Psoas muscle (tissue), 8 donors: ENCODE data around the gene ADGRD1. TPM values are rescaled to one million over a fixed set of nuclear protein-coding genes. Genes with fewer than 3 reads are reported as not detected.
A peak's percentile ranks its signal among the peaks of the same experiment; 100 is the strongest.

Experiments
- ATAC-seq, 4 donors: fragments of 200-7000 bp; cut with Tn5 transposase; one replicate each; pipeline ENCODE4 v1.9.1; 2020; ENCODE audit warnings: moderate library complexity in 3 of 4, mild to moderate bottlenecking in 2 of 4
- DNase-seq, 2 donors: peaks; one replicate each; pipeline ENCODE4 v3.0.0-alpha.2; 2020
- H3K27ac ChIP-seq: fragments of 200-600 bp; one replicate; pipeline ENCODE4 v1.8.0; 2022
- H3K27me3 ChIP-seq, 3 donors: fragments of 200-600 bp in 1 of 3; one replicate each; pipeline versions ENCODE4 v1.6.1 to v1.8.0; 2013 to 2022; ENCODE audit warnings: low read length in 2 of 3, mild to moderate bottlenecking in 2 of 3, moderate library complexity in 1 of 3; ENCODE audit not compliant: insufficient read depth in 3 of 3
- H3K36me3 ChIP-seq, 2 donors: fragments of 200-600 bp in 1 of 2; one replicate each; pipeline versions ENCODE4 v1.6.1 to v1.8.0; 2013 to 2022; ENCODE audit warnings: low read depth in 1 of 2, mild to moderate bottlenecking in 1 of 2, moderate library complexity in 1 of 2; ENCODE audit not compliant: insufficient read depth in 1 of 2
- H3K4me1 ChIP-seq: fragments of 200-600 bp; one replicate; pipeline ENCODE4 v1.8.0; 2022
- H3K4me3 ChIP-seq: fragments of 200-600 bp; one replicate; pipeline ENCODE4 v1.8.0; 2022; ENCODE audit warnings: mild to moderate bottlenecking
- H3K9me3 ChIP-seq: fragments of 200-600 bp; one replicate; pipeline ENCODE4 v1.8.0; 2022
- WGBS, 3 donors: extraction: QIAGEN DNeasy Blood & Tissue Kit; methylation state at CpG; one replicate each; pipeline versions ENCODE4 v1.1.6 to v1.1.7; 2013; 5-methylcytosine and 5-hydroxymethylcytosine counted together
- intact Hi-C, 2 donors: fragments of 100-400 bp; cut with DNase I; formaldehyde crosslinking; loops; one replicate each; pipeline versions ENCODE4 v1.11.0 to v1.14.2; 2022
- polyA plus RNA-seq, 3 donors: library from polyadenylated mRNA; stranded (reverse); fragments of 200-250 nt; gene quantifications; one replicate each; pipeline ENCODE4 v1.2.3, GENCODE V29; 2013
- total RNA-seq, 4 donors: library from RNA; stranded (reverse); fragmentation: NEBNext Ultra II Directional in 2 of 4; extraction: Animal tissue kit (Norgen Biotek cat#: 25700) in 2 of 4; gene quantifications; one replicate each; pipeline versions ENCODE4 v1.2.1 to v1.2.4, GENCODE V29; 2021 to 2023
- TF ChIP-seq, protein P1 (sequence below): fragments of 200-600 bp; IDR thresholded peaks from one replicate; pipeline ENCODE4 v1.8.0; 2022; ENCODE audit warnings: antibody characterized with exemption
- donor health status: healthy with polysubstance abuse.
- donor health status: DM: no; HTN: no; CAD: no; lungs with moderate emphysema.
- donor health status: Bipolar disorder and iron deficiency.
- donor health status: healthy.
- donor health status: DM: yes; HTN: yes; CAD: no.
- donor health status: DM: no; HTN: no; CAD: no.
- donor health status: DM: no; HTN: no; CAD: no.
- donor health status: DM: yes; HTN: yes; CAD: no.

Gene ADGRD1
- total and polyA plus RNA-seq, 7 donors, result 2.1 to 11.6 (median 3.6) TPM

DNA sequence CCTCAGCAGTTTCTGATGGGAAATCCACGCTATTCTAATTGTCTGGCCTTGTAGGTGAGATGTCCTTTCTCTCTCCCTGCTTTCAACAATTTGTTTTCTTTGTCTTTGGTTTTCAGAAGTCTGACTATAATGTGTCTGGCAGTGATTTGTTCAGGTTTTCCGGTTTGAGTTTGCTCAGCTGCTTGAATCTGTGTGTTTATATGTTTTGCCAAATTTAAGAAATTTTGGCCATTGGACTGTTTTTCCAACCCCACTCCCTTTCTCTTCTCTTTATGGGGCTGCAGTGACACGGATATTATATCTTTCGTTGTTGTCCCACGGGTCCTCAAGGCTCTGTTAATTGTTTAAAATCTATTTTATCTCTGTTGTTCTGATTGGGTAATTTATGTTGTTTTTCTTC is 105.0 kb downstream of the ADGRD1 start:
- H3K4me3 ChIP-seq, result no peak overlapping the region
- no peaks in the 10 kb centered on the region for H3K27me3 ChIP-seq
- DNase-seq (no peak), ATAC-seq (no peak)
- intact Hi-C loops, result no loop called here
- WGBS, 3 donors, result 51 to 63% (median 60%) methylated on average over 5 of the region's 5 CpGs
- no peaks in the 10 kb centered on the region for H3K9me3 ChIP-seq
- no peak overlapping the region for H3K27ac ChIP-seq
- TF ChIP-seq, protein P1, sequence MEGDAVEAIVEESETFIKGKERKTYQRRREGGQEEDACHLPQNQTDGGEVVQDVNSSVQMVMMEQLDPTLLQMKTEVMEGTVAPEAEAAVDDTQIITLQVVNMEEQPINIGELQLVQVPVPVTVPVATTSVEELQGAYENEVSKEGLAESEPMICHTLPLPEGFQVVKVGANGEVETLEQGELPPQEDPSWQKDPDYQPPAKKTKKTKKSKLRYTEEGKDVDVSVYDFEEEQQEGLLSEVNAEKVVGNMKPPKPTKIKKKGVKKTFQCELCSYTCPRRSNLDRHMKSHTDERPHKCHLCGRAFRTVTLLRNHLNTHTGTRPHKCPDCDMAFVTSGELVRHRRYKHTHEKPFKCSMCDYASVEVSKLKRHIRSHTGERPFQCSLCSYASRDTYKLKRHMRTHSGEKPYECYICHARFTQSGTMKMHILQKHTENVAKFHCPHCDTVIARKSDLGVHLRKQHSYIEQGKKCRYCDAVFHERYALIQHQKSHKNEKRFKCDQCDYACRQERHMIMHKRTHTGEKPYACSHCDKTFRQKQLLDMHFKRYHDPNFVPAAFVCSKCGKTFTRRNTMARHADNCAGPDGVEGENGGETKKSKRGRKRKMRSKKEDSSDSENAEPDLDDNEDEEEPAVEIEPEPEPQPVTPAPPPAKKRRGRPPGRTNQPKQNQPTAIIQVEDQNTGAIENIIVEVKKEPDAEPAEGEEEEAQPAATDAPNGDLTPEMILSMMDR, result no peak
- H3K4me1 ChIP-seq, result peaks cover 4% of the 10 kb centered on the region
- no peaks in the 10 kb centered on the region for H3K36me3 ChIP-seq

DNA sequence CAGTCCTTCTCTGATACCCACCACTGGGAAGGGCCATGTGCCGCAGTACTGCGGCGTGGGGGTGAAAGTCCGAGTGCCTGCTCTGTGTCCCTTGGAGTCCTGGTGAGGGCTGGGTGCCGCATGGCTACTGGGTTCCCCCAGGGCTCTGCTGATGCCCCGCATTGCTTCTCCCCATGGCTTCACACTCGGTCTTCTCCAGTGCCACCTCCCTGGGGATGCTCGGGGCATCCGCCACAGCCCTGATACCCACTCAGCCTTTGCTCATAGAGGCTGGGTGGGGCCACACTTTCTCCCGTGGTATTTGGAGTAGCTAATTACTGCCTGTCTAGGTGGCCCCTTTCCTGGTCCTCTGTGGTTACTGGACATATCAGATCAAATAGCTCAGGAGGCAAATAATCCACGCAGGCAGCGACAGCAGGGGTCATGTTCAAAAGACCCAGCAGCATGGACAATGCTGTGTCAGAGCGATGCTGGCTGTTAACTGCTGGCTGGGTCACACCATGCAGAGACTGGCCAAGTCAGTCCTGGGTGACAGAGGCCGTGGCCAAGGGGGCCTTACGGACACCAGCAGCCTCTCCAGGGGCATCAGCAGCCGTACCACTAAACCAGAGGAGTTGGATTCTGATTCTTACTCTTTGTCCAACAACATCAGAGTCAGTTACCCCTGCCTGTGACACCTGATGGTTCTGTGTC is 106.5 kb downstream of the ADGRD1 start:
- ATAC-seq (no peak), DNase-seq (peak in 1 of 2 donors; percentile 39)
- Histone ChIP-seq H3K27ac (no peak overlapping the region), H3K4me3 (no peak overlapping the region), H3K4me1 (peaks cover 4% of the 10 kb centered on the region), H3K9me3 (no peaks in the 10 kb centered on the region), H3K27me3 (peaks cover 0 to 5% (median 0%) of the 10 kb centered on the region in 3 donors), H3K36me3 (no peaks in the 10 kb centered on the region)
- 90 to 92% (median 90%) methylated on average over 16 of the region's 16 CpGs for WGBS, 3 donors
- TF ChIP-seq, protein P1, result no peak
- intact Hi-C loops, result no loop called here

DNA sequence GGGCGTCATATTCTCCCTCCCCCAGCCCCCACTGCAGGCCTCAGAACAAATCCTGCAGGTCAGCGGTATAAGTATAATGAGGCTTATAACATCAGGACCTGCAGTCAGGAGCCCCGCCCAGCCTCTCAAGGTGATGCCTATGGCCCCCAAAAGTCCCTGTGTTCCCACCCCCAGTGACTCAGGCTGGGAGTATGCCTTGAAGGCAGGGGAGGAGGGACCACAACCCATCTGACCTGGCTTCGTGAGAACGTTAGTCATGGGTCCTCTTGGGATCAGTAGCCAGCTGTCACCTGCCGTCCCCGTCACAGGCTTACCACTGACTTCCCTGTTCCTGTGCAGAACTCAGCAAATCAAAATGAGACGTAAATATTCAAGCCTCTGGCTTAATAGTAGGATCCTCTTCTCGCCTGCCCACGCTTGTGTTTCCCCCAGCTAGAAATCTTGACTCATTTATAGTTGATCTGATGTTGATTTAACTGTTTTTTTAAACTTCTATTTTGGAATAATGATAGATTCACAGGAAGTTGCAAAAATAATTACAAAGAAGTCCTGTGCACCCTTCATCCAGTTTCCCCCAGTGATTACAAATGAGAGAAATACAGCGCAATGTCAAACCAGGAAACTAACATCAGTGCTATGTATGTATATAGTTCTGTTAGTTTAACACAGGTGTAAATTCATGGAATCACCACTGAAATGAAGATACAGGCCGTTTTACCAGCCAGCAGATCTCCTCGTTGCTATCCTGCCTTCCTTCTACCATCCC is 107.5 kb downstream of the ADGRD1 start:
- Histone ChIP-seq H3K27me3 (peaks cover 0 to 5% (median 0%) of the 10 kb centered on the region in 3 donors), H3K9me3 (no peaks in the 10 kb centered on the region), H3K4me3 (no peak overlapping the region), H3K27ac (no peak overlapping the region), H3K4me1 (peaks cover 4% of the 10 kb centered on the region), H3K36me3 (no peaks in the 10 kb centered on the region)
- ATAC-seq (no peak), DNase-seq (peak in 1 of 2 donors; percentile 39)
- 69 to 75% (median 74%) methylated on average over 13 of the region's 13 CpGs for WGBS, 3 donors
- intact Hi-C loops, result no loop called here
- TF ChIP-seq, protein P1, result no peak

DNA sequence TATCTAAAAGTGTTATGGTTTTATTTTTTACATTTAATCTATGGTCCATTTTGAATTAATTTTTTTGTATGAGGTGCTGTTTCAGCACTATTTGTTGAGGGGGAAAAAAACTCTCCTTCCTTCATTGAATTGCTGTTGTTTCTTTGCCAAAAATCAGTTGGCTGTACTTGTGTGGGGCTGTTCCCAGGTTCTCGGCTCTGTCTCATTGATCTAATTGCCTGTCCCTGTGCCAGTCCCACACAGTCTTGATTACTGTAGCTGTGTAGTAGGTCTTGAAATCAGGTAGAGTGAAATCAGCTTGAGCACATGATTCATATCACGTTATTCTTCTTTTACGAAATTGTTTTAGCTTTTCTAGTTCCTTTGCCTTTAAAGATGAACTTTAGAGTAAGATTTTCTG is 109.7 kb downstream of the ADGRD1 start:
- TF ChIP-seq, protein P1, result no peak
- no peaks in the 10 kb centered on the region for H3K4me1 ChIP-seq
- no peaks in the 10 kb centered on the region for H3K9me3 ChIP-seq
- DNase-seq, result no peak
- H3K4me3 ChIP-seq, result no peak overlapping the region
- peaks cover 0 to 5% (median 0%) of the 10 kb centered on the region in 3 donors for H3K27me3 ChIP-seq
- H3K27ac ChIP-seq, result no peak overlapping the region
- no peak for ATAC-seq
- intact Hi-C loops, result no loop called here
- H3K36me3 ChIP-seq, result no peaks in the 10 kb centered on the region
- 64 to 72% (median 70%) methylated on average over 3 of the region's 3 CpGs for WGBS, 3 donors
